ENCODE results near the gene DRC1.

- no peak for TF ChIP-seq CTCF (IDR thresholded peaks at IDR 0.05 in 2 of 3, conservative IDR thresholded peaks at IDR 0.05 in 1 of 3; ENCODE audit: borderline replicate concordance in 1 of 3, insufficient read depth in 1 of 3, low read depth in 2 of 3, low read length in 2 of 3)
- TF ChIP-seq EZH2phosphoT487 (IDR thresholded peaks at IDR 0.05; ENCODE audit: borderline replicate concordance) = no peak
- TF ChIP-seq EZH2 (IDR thresholded peaks at IDR 0.05) = no peak
- TF ChIP-seq, protein P1, sequence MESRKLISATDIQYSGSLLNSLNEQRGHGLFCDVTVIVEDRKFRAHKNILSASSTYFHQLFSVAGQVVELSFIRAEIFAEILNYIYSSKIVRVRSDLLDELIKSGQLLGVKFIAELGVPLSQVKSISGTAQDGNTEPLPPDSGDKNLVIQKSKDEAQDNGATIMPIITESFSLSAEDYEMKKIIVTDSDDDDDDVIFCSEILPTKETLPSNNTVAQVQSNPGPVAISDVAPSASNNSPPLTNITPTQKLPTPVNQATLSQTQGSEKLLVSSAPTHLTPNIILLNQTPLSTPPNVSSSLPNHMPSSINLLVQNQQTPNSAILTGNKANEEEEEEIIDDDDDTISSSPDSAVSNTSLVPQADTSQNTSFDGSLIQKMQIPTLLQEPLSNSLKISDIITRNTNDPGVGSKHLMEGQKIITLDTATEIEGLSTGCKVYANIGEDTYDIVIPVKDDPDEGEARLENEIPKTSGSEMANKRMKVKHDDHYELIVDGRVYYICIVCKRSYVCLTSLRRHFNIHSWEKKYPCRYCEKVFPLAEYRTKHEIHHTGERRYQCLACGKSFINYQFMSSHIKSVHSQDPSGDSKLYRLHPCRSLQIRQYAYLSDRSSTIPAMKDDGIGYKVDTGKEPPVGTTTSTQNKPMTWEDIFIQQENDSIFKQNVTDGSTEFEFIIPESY (IDR thresholded peaks at IDR 0.05; ENCODE audit: extremely low read depth, insufficient replicate concordance, low read length) = no peak
- TF ChIP-seq POLR2AphosphoS5 (IDR thresholded peaks at IDR 0.05; ENCODE audit: low read depth, low read length) = no peak
- no peak for TF ChIP-seq POLR2A (IDR thresholded peaks at IDR 0.05; ENCODE audit: borderline replicate concordance, extremely low read depth, insufficient read depth, insufficient read length)
These were observed 21.4 kb downstream of the DRC1 start for GRCh38 chr2:26422947-26423629.
